ENCODE measurements around the gene NT5DC4.

GRCh38 chr2:112671801-112672200, 49.0 kb upstream of the NT5DC4 start:
- no peak for TF ChIP-seq NR3C1 (IDR thresholded peaks at IDR 0.05)
- TF ChIP-seq CBX2 (IDR thresholded peaks at IDR 0.05; ENCODE audit: borderline replicate concordance, low read depth), result no peak
- TF ChIP-seq CTCF (IDR thresholded peaks at IDR 0.05), result no peak
- TF ChIP-seq CHD2 (IDR thresholded peaks at IDR 0.05; ENCODE audit: low read length, partially characterized antibody), result no peak
- TF ChIP-seq MAFK (IDR thresholded peaks at IDR 0.05; ENCODE audit: partially characterized antibody), result no peak
